Measurements from ENCODE around the gene NTM. TPM values are rescaled to one million over a fixed set of nuclear protein-coding genes. Genes with fewer than 3 reads are reported as not detected.
A peak's percentile ranks its signal among the peaks of the same experiment; 100 is the strongest.

NTM gene
- total and polyA plus RNA-seq, 2 donors (not counting 3 experiments of a cell fraction or from before 2014, with no cell fraction given), result 1.00 to 1.1 TPM

GRCh38 chr11:131739243-131739882 is 368.9 kb downstream of the NTM start:
- Histone ChIP-seq H2AFZ (ENCODE audit: low read depth, low read length) (no peak overlapping the region), H3K36me3 (ENCODE audit: control insufficient read depth in 2 of 2, extremely low read depth in 1 of 2, insufficient read depth in 2 of 2, low read length in 2 of 2) (no peaks in the 10 kb centered on the region), H3K27me3 (ENCODE audit: control insufficient read depth in 2 of 2, insufficient read depth in 2 of 2, low read length in 2 of 2) (no peaks in the 10 kb centered on the region), H3K27ac (ENCODE audit: insufficient read depth, low read depth, low read length) (no peak overlapping the region), H3K9me3 (replicated peaks; ENCODE audit: control insufficient read depth, insufficient read depth, low read length) (no peaks in the 10 kb centered on the region), H3K9ac (replicated peaks; ENCODE audit: extremely low read depth, insufficient read depth, low read length) (no peak overlapping the region), H4K20me1 (replicated peaks; ENCODE audit: control insufficient read depth, extremely low read depth, insufficient read depth, low read length) (no peaks in the 10 kb centered on the region), H3K4me3 (replicated peaks in 1 of 3; ENCODE audit: insufficient read depth in 1 of 3, low read depth in 1 of 3, low read length in 3 of 3) (no peak overlapping the region), H3K9me1 (replicated peaks; ENCODE audit: control insufficient read depth, extremely low read depth, insufficient read depth, low read length) (no peaks in the 10 kb centered on the region), H3K4me2 (ENCODE audit: insufficient read depth, low read length) (no peak overlapping the region), H3K79me2 (ENCODE audit: control insufficient read depth, insufficient read depth, low read length) (no peaks in the 10 kb centered on the region), H3K4me1 (ENCODE audit: control insufficient read depth, extremely low read depth, insufficient read depth, low read length) (peaks cover 11% of the 10 kb centered on the region)
- FAIRE-seq, result no peak
- intact Hi-C loops (cut with micrococcal nuclease), result no loop called here
- ChIA-PET POLR2A (no interaction called here), CTCF (interaction anchor here (0.7 to 5.4 kb wide), 5 partner anchors 9 to 388 kb away, joined by 4 to 26 read pairs (median 10); no protein-coding TSS in a partner anchor)
- no peak for DNase-seq (ENCODE audit: low read depth, low spot score)
- dilution Hi-C loops (cut with MboI; ENCODE audit: extremely low pct_ligation_motif_present, low sequenced_read_pairs), result loop anchor here (25.0 kb wide), 1 partner anchor 173 kb away; no protein-coding TSS in a partner anchor
- BruUV-seq (replicated peaks), result no TSS peak
- TF ChIP-seq FOS (IDR thresholded peaks at IDR 0.05; ENCODE audit: borderline replicate concordance, insufficient read depth, low read length), result no peak
- no peak for TF ChIP-seq EZH2 (IDR thresholded peaks at IDR 0.05; ENCODE audit: borderline replicate concordance, low read depth, low read length, severe bottlenecking)

DNA sequence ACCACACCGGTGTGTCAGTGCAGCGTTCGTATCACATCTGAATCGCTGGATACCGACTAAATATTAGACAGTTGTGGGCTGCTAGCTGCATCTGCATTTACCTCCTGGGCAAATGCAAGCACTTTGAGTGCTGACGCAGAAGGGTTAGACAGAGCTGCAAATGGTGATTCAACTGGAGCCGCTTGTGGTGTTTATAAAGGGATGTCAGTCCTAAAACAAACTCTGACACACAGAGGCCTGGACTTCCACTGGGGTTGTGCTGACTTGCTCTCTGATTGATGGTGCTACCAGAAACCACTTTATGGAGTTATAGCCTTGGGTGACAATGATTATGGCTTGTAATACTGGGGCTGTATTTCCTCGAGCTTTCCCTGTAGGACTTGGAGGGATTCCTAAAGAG is 374.4 kb downstream of the NTM start:
- ChIA-PET POLR2A (no interaction called here), CTCF (interaction anchor here (0.7 to 6.5 kb wide), 12 partner anchors 8 to 1320 kb away, joined by 3 to 267 read pairs (median 4); no protein-coding TSS in a partner anchor)
- no peaks in the 10 kb centered on the region for H3K36me3 ChIP-seq (ENCODE audit: control insufficient read depth in 2 of 2, extremely low read depth in 1 of 2, insufficient read depth in 2 of 2, low read length in 2 of 2)
- H3K9me3 ChIP-seq (replicated peaks; ENCODE audit: control insufficient read depth, insufficient read depth, low read length), result no peaks in the 10 kb centered on the region
- peak overlapping the region; percentile 62 for H3K9ac ChIP-seq (replicated peaks; ENCODE audit: extremely low read depth, insufficient read depth, low read length)
- no peaks in the 10 kb centered on the region for H3K27me3 ChIP-seq (ENCODE audit: control insufficient read depth in 2 of 2, insufficient read depth in 2 of 2, low read length in 2 of 2)
- FAIRE-seq, result peak; percentile 86
- H4K20me1 ChIP-seq (replicated peaks; ENCODE audit: control insufficient read depth, extremely low read depth, insufficient read depth, low read length), result no peaks in the 10 kb centered on the region
- H3K4me2 ChIP-seq (ENCODE audit: insufficient read depth, low read length), result peak overlapping the region; percentile 65
- DNase-seq (ENCODE audit: low read depth, low spot score), result peak; percentile 71
- dilution Hi-C loops (cut with MboI; ENCODE audit: extremely low pct_ligation_motif_present, low sequenced_read_pairs), result loop anchor here (25.0 kb wide), 1 partner anchor 167 kb away; no protein-coding TSS in a partner anchor
- no TSS peak for BruUV-seq (replicated peaks)
- H3K4me1 ChIP-seq (ENCODE audit: control insufficient read depth, extremely low read depth, insufficient read depth, low read length), result peaks cover 52% of the 10 kb centered on the region
- peak overlapping the region; percentile 7 for H2AFZ ChIP-seq (ENCODE audit: low read depth, low read length)
- intact Hi-C loops (cut with micrococcal nuclease), result loop anchor here (1.0 to 5.0 kb wide), 6 partner anchors 32 to 838 kb away; no protein-coding TSS in a partner anchor
- peak overlapping the region in 2 of 3 experiments; percentile 8 to 35 for H3K4me3 ChIP-seq (replicated peaks in 1 of 3; ENCODE audit: insufficient read depth in 1 of 3, low read depth in 1 of 3, low read length in 3 of 3)
- no peaks in the 10 kb centered on the region for H3K9me1 ChIP-seq (replicated peaks; ENCODE audit: control insufficient read depth, extremely low read depth, insufficient read depth, low read length)
- no peaks in the 10 kb centered on the region for H3K79me2 ChIP-seq (ENCODE audit: control insufficient read depth, insufficient read depth, low read length)
- TF ChIP-seq, protein P1, sequence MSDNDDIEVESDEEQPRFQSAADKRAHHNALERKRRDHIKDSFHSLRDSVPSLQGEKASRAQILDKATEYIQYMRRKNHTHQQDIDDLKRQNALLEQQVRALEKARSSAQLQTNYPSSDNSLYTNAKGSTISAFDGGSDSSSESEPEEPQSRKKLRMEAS (IDR thresholded peaks at IDR 0.05; ENCODE audit: insufficient read depth, insufficient read length), result no peak
- peak; percentile 45 for TF ChIP-seq POLR2AphosphoS5 (IDR thresholded peaks at IDR 0.05; ENCODE audit: insufficient read depth, low read depth, low read length)
- no peak for TF ChIP-seq POLR2A (IDR thresholded peaks at IDR 0.05; ENCODE audit: low read depth, low read length)
- no peak for TF ChIP-seq EZH2 (IDR thresholded peaks at IDR 0.05; ENCODE audit: borderline replicate concordance, low read depth, low read length, severe bottlenecking)
- TF ChIP-seq MYC (IDR thresholded peaks at IDR 0.05; ENCODE audit: low read depth, low read length), result no peak
- TF ChIP-seq JUN (IDR thresholded peaks at IDR 0.05; ENCODE audit: borderline replicate concordance, insufficient read depth, insufficient read length, low read depth), result no peak
- TF ChIP-seq CTCF (IDR thresholded peaks at IDR 0.05; ENCODE audit: extremely low read depth in 1 of 2, insufficient read depth in 1 of 2, low read depth in 1 of 2, low read length in 2 of 2), result no peak
- TF ChIP-seq GATA2 (IDR thresholded peaks at IDR 0.05; ENCODE audit: insufficient read depth, insufficient read length, low read depth, low read length), result no peak
- TF ChIP-seq FOS (IDR thresholded peaks at IDR 0.05; ENCODE audit: borderline replicate concordance, insufficient read depth, low read length), result peak; percentile 70
- H3K27ac ChIP-seq (ENCODE audit: insufficient read depth, low read depth, low read length), result peak overlapping the region; percentile 95

Data from endothelial cell of umbilical vein (primary cell).